T-helper 2 cell treated with Interferon-gamma antibody and Interleukin-4, amounts not matched to agents 5 μg/mL and 100 μg/mL, for 36 hours (primary cell): Measurements from ENCODE around the gene SAA1.

ENCODE experiments used
- DNase-seq: peaks from one replicate; pipeline ENCODE4 v3.0.0; 2021; ENCODE audit warnings: low spot score
- H3K27ac Mint-ChIP-seq: one replicate; pipeline ENCODE4 v1.8.0; 2021; ENCODE audit warnings: mild to moderate bottlenecking, mixed read lengths
- H3K27me3 Mint-ChIP-seq: one replicate; pipeline ENCODE4 v1.8.0; 2021; ENCODE audit warnings: low read depth, mixed read lengths
- H3K36me3 Mint-ChIP-seq: one replicate; pipeline ENCODE4 v1.8.0; 2021; ENCODE audit warnings: low read depth, mixed read lengths
- H3K4me1 Mint-ChIP-seq: one replicate; pipeline ENCODE4 v1.8.0; 2021; ENCODE audit warnings: low read depth, mixed read lengths
- H3K4me3 Mint-ChIP-seq: one replicate; pipeline ENCODE4 v1.8.0; 2022; ENCODE audit warnings: mild to moderate bottlenecking, moderate library complexity, mixed read lengths
- H3K9me3 Mint-ChIP-seq: one replicate; pipeline ENCODE4 v1.8.0; 2021; ENCODE audit warnings: mixed read lengths

Gene SAA1

DNA sequence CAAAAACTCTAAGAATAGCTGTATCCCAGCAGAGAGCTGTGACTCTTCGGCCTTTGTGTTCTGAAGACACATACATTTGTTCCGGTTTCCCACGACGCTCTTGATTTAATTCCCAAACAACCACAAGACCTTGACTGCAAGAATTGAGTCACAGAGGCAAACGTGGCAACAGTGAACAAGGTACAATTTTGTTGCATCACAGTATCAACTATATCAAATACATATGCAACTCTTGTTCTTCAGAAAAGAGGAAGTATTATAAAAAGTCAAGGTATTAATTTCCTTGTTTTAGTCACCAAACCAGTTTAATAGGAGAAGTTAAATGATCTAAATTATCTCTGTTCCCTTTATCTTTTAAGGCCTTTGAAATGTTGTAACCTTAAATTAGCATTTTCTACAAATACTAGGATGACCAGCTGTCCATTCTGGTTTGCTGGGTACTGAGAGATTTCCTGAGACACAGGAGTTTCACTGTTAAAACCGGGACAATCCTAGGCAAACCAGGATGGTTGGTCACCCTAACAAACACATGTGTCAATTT, 44.8 kb downstream of the SAA1 start:
- no peak for DNase-seq
- Mint-ChIP-seq H3K9me3 (no peaks in the 10 kb centered on the region), H3K4me3 (no peak overlapping the region), H3K36me3 (peaks cover 48% of the 10 kb centered on the region), H3K27me3 (no peaks in the 10 kb centered on the region), H3K27ac (no peak overlapping the region), H3K4me1 (peaks cover 5% of the 10 kb centered on the region)

DNA sequence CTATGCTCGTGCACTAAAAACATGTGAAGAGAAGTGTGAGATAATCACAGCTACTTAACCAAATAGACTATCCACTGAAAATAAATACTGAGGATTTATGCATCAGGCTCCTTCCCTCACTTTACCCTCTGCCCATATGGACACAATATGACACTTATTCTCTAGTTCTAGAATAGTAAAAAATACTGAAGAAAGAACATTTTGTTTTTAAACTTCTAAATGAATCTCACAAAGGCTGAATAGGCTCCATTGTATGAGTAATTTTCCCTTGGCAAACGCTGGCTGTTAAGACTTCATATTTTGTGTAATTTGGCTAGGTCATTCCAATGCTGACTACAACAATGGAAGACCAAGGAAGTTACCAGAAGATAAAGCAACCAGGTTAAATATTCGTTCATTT, 45.9 kb downstream of the SAA1 start:
- Mint-ChIP-seq H3K9me3 (no peaks in the 10 kb centered on the region), H3K36me3 (peaks cover 38% of the 10 kb centered on the region), H3K4me3 (no peak overlapping the region), H3K4me1 (peaks cover 5% of the 10 kb centered on the region), H3K27ac (no peak overlapping the region), H3K27me3 (no peaks in the 10 kb centered on the region)
- no peak for DNase-seq

DNA sequence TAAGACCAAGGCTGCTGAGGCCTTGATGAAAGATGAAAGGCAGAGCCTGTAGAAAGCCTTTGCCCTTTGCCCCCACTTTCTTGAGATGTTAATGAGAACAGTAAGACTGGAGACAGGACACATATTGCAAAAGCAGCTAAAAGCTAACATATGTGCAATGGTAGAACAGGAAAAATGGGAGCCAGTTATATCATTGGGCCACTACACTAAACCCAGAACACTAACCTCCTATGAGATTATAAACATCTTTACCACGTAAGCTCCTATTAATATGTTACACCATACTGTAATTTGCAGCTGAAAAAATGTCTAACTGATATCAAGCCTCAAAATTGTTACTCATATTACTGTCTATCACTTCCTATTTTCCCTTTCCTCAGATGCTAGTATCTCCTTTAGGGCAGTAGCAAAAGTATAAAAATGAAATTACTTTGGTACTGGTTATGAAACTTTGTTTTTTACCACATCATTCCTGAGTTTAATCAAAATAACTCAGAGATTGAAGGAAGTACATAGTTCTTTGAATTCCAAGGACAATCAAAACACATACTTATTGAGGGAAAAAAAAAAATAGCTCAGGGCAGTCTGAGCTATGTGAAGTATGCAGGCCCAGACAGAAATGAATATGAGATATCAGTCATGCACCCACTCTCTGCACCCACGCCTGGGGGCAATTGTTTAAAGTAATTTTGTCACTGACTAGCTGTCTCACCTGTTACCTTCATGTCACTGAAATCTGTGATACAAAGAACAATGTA, 46.8 kb downstream of the SAA1 start:
- no peaks in the 10 kb centered on the region for H3K9me3 Mint-ChIP-seq
- DNase-seq = no peak
- H3K27ac Mint-ChIP-seq = no peak overlapping the region
- no peak overlapping the region for H3K4me3 Mint-ChIP-seq
- H3K36me3 Mint-ChIP-seq = peaks cover 36% of the 10 kb centered on the region
- H3K4me1 Mint-ChIP-seq = peaks cover 5% of the 10 kb centered on the region
- H3K27me3 Mint-ChIP-seq = no peaks in the 10 kb centered on the region

DNA sequence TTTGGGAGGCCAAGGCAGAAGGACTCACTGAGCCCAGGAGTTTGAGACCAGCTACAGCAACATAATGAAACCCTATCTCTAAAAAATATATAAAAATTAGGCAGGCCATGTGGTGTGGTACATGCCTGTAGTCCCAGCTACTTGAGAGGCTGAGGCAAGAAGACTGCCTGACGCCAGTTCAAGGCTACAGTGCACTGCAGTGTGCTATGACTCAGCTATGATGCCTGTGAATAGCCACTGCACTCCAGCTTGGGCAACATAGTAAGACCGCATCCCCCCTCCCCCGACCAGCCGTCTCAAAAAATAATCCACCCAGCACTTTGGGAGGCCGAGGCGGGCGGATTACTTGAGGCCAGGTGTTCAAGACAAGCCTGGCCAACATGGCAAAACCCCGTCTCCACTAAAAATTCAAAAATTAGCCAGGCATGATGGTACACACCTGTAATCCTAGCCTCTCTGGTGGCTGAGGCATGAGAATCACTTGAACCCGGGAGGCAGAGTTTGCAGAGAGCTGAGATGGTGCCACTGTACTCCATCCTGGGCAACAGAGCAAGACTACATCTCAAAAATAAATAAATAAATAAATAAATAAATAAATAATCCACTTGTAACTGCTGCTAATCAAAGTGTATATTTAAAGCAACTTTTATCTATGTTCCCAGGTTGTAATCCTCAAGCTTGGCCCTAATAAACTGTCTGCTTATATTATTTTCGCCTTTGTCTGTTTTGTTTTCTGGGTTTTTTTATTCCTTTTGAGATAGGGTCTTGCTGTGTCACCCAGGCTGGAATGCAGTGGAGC, 48.1 kb downstream of the SAA1 start:
- Mint-ChIP-seq H3K4me3 (no peak overlapping the region), H3K36me3 (peaks cover 25% of the 10 kb centered on the region), H3K9me3 (no peaks in the 10 kb centered on the region), H3K27ac (no peak overlapping the region), H3K4me1 (peaks cover 13% of the 10 kb centered on the region), H3K27me3 (no peaks in the 10 kb centered on the region)
- no peak for DNase-seq

DNA sequence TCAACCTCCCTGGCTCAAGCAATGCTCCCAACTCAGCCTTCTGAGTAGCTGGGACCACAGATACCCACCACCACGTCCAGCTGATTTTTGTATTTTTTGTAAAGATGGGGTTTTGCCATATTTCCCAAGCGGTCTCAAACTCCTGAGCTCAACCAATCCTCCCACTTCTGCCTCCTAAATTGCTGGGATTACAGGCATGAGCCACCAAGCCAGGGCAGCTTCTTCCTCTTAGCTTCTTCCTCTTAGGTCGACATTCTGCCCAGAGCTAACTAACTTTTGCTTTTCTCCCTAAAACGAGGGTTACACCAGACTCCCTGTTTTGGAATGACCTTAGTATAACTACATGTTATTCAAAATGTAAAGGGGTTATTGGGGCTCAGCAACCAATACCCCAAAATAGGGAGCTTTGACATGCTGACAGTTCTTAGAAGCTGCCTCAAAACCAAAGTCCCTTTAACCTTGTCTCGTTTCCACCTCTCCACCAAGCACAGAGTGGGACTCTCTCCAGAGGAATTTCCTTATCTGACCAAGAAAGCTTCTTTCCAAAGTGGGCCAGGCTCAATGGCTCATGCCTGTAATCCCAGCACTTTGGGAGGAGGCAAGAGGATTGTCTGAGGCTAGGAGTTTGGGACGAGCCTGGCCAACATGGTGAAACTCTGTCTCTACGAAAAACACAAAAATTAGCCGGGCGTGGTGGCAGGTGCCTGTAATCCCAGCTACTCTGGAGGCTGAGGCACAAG, 48.9 kb downstream of the SAA1 start:
- peaks cover 20% of the 10 kb centered on the region for H3K36me3 Mint-ChIP-seq
- DNase-seq = no peak
- H3K4me3 Mint-ChIP-seq = no peak overlapping the region
- no peaks in the 10 kb centered on the region for H3K9me3 Mint-ChIP-seq
- no peak overlapping the region for H3K27ac Mint-ChIP-seq
- H3K27me3 Mint-ChIP-seq = no peaks in the 10 kb centered on the region
- peaks cover 21% of the 10 kb centered on the region for H3K4me1 Mint-ChIP-seq

DNA sequence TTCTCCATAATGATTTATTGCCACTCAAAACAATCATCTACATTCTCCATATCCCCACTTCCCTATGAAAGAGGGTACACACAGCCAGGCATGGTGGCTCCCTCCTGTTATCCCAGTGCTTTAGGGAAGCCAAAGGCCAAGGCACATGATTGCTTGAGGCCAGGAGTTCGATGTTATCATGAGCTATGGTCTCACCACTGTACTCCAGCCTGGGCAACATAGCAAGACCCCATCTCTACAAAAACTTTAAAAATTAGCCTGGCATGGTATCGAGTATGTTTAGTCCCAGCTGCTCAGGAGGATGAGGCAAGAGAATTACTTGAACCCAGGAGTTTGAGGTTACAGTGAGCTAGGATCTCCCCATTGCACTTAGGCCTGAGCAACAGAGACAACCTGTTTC, 49.8 kb downstream of the SAA1 start:
- no peak for DNase-seq
- Mint-ChIP-seq H3K27ac (peak overlapping the region; percentile 10), H3K9me3 (no peaks in the 10 kb centered on the region), H3K4me1 (peaks cover 30% of the 10 kb centered on the region), H3K27me3 (no peaks in the 10 kb centered on the region), H3K36me3 (peaks cover 15% of the 10 kb centered on the region), H3K4me3 (no peak overlapping the region)

DNA sequence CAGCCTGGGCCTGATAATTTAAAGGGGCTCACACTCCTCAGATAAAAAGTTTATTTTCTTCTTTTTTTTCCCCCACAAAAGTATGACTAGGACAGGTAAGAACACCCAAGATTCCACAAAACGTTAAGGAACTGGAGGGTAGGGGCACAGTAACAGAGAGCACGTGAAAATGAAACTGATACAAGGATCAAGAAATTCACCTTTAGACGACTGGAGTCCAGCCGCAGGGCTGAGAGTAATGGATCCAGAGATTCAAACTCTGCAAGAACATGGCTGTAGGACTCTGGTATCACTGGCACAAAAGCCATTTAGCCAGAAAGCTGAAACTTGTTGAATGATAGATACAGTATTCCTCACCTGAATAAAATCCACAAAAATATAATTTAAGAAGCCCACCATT, 51.5 kb downstream of the SAA1 start:
- Mint-ChIP-seq H3K27me3 (no peaks in the 10 kb centered on the region), H3K9me3 (no peaks in the 10 kb centered on the region), H3K36me3 (peaks cover 10% of the 10 kb centered on the region), H3K4me3 (no peak overlapping the region), H3K27ac (no peak overlapping the region), H3K4me1 (peaks cover 31% of the 10 kb centered on the region)
- no peak for DNase-seq
